Kidney glomerular epithelial cell (primary cell): ENCODE data around the gene BCAS4.
"Not testable (repeated sequence)": the region's sequence is repeated elsewhere in the genome, so short reads cannot be mapped to it uniquely, and the experiment has no call there.

Experiments
- DNase-seq: peaks from one replicate; lab custom pipeline; 2025; lab: John Stamatoyannopoulos, UW

BCAS4 gene

DNA sequence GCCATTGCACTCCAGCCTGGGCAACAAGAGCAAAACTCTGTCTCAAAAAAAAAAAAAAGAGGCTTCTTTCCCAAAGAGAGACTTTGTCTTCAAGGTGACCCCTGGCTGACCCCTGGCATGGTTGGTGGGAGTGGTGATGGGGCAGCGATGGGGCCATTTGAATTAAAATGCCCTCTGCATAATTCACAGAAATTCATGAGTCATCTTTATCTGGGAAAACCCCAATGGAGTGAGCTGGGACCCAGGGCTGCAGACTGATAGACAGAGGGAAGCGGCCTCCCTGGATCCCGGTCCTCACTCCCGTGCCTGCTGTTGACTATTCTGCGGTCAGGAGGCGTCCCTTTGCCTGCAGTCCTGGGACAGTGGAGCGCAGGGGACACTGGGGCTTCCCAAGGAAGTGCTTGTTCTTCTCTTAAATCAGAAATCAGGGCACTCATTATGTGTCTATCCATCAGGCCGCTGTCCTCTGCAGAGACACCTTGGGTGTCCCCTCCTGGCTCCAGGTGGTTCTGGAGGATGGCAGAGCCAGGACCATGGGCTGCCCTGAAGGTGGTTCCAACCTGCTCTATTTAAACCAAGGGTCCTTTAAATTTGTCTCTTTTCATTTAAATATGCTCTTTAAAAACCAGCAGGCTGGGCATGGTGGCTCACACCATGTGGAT, 23.3 kb upstream of the BCAS4 start:
- peak; percentile 24 for DNase-seq

GRCh38 chr20:50772420-50773185, 22.3 kb upstream of the BCAS4 start:
- no peak for DNase-seq

DNA sequence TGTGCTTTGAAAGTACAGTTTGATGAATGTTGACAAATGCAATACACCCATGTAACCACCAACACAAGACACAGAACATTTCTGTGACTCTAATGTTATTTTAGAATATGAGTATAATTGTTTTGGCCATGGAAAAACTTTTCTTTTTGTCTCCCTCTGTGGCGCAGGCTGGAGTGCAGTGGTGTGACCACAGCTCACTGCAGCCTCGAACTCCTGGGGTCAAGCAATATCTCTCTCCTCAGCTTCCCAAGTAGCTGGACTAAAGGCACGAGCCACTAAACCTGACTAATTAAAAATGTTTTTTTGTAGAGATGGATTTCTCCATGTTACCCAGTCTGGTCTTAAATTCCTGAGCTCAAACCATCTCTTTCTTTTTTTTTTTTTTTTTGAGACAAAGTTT, 20.3 kb upstream of the BCAS4 start:
- DNase-seq = no peak

DNA sequence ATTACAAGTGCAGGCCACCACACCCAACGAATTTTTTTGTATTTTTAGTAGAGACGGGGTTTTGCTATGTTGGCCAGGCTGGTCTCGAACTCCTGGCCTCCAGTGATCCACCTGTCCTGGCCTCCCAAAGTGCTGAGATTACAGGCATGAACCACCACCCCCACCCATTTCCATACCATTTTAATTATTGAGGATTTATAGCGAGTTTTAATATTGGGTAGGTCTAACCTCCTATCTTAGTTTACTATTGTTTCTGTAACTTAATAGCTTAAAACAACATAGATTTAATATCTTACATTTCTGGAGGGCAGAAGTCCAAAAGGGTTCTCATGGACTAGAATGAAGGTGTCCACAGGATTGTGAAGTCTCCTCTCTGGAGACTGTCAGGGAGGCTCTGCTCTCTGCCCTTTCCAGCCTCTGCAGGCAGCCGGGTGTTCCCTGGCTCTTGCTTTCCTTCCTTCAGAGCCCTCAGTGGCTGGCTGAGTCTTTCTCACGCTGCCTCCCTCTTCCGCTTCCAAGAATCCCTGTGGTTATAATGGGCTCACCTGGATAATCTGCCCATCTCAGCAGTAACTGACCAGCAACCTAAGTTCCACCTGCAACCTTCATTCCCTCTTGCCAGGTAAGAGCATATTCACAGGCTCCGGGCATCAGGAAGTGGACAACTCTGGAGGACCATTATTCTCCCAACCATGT, 18.6 kb upstream of the BCAS4 start:
- DNase-seq = no peak

DNA sequence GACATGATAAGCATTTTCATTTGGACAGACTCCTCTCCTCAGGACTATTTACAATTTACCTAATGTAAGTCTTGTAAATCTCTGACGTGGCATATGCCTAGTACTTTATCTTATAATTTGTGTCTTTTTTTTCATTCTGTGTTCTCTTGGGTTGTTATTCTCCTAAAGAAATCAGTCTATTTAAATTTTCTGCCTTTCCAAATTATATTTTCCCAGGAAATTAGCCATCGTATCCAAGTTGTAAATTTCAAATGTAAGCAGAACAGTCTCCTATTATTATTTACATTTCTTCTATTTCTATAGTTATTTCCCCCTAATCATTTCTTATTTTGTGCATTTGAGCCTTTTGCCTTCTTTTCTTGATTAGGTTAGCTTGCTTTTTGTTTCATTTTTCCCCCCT, 17.5 kb upstream of the BCAS4 start:
- DNase-seq = no peak

DNA sequence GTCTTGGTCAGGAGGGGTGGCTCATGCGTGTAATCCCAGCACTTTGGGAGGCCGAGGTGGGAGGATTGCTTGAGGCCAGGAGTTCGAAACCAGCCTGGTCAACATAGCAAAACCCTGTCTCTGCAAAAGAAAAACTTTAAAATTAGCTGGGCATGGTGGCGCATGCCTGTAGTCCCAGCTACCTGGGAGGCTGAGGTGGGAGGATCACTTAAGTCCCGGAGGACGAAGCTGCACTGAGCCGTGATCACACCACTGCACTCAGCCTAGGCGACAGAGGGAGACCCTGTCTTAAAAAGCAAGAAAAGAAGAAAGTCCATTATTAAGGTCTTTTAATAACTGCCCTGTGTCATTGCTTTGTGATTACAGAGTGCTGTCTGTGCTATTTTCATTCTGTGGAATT, 15.9 kb upstream of the BCAS4 start:
- DNase-seq = not testable (repeated sequence)

DNA sequence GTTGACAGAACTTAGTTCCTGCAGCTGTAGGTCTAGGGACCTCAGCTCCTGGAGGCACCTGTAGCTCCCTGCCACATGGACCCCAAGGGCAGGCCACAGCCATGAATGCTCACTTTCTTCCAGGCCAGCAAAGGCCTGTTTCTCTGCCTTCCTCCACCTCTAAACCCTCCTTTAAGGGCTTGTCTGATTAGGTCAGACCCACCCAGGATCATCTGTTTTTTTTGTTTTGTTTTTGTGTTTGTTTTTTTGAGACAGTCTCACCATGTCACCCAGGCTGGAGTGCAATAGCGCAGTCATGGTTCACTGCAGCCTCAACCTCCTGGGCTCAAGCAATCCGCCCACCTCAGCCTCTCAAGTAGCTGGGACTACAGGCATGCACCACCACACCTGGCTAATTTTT, 11.5 kb upstream of the BCAS4 start:
- no peak for DNase-seq

- DNase-seq = no peak
Observed at GRCh38 chr20:50783903-50784302, 11.0 kb upstream of the BCAS4 start.

DNA sequence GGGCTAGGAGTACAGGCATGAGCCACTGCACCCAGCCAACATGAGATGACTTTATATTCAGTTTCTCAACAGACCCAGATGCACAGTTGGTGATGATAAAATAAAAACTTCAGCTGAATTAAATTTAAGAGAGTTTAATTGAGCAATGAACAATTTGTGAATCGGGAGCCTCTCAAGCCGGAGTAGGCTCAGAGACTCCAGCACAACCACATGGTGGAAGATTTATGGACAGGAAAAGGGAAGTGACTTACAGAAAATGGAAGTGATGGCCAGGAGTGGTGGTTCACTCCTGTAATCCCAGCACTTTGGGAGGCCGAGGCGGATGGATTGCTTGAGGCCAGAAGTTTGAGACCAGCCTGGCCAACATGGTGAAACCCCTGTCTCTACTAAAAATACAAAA, 10.4 kb upstream of the BCAS4 start:
- no peak for DNase-seq

- DNase-seq = no peak
Observed at GRCh38 chr20:50786703-50787102, 8.2 kb upstream of the BCAS4 start.

GRCh38 chr20:50787181-50787580, 7.7 kb upstream of the BCAS4 start:
- no peak for DNase-seq

GRCh38 chr20:50788045-50788991, 6.5 kb upstream of the BCAS4 start:
- DNase-seq = peak; percentile 65

GRCh38 chr20:50789968-50790650, 4.8 kb upstream of the BCAS4 start:
- DNase-seq = no peak

DNA sequence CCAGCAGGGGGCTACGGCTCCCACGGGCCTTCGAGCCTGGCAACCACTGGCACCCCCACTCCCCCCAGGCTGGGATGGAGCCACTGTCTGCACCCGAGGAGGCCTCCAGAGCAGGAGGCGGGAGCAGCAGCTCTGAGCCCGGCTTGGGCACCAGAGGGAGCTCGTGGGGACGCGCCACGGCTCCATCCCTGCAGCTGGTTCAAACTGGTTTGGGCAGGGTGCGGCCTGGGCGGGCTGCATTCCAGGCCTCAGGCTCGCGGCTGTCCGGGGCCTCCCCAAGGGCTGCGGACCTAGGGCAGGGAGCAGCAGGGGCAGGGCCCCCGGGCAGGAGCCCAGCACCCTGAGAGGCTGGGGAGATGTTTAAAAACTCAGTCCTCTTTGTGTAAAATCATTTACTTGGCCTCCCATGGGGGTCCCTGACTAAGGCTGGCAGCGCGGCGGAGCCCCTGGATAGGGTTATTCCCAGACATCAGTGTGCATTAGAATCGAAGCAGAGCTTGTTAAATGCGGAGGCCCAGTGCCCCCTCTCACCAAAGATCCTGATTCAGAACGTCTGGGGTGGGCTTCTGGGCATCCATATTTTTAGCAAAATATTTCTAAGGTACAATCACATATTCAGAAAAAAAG, 4.1 kb upstream of the BCAS4 start:
- DNase-seq = peak; percentile 76

GRCh38 chr20:50792708-50793574, 1.9 kb upstream of the BCAS4 start:
- DNase-seq = no peak

GRCh38 chr20:50793575-50794016, 1.3 kb upstream of the BCAS4 start:
- DNase-seq = not testable (repeated sequence)

DNA sequence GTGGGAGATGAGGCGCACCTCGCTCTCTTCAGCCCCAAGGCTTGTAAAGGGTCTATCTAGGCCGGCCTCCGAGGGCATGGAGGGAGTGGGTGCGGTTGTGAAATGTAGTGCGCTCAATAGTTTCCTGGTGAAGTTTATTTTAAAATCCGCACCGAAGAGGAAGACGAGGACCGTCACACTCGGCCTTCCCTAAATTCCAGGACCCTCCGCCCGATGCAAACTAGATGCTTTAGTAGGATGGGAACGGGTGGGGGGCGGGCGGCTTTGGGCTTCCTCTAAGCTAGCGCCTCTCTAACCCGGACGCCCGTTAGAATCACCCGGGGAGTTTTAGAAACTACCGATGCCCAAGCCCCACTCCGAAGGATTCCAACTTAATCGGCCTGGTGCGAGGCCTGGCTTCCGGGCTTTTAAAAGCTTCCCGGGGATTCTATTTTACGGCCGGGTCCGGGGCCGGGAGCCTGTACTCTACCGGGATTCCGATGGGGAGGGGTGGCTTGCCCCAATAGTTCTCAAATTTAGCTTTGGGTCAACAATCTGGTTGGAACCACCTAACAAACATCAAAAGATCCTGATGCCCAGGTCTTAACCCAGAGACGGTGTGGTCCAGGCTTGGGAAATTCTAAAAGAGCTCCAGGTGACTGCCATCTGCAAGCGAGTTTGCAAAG, 548 bp upstream of the BCAS4 start:
- DNase-seq = no peak

DNA sequence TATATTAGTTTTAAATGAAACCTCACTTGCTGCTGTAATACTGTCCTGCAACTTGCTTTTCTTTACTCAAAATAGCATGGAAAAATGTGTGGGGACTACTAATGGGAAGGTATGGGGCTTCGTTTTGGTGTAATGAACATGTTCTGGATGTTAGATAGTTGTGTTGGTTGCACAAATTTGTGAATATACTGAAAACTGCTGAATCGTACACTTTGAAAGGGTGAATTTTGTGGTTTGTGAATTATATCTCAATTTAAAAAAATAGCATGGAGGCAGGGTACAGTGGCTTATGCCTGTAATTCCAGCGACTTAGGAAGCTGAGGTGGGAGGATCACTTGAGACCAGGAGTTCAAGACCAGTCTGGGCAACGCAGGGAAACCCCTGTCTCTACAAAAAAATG, 2.3 kb downstream of the BCAS4 start:
- no peak for DNase-seq

- DNase-seq = no peak
Observed at GRCh38 chr20:50798650-50799049, 3.8 kb downstream of the BCAS4 start.
